Endothelial cell of umbilical vein (primary cell): ENCODE measurements around the gene MAP1B. TPM values are rescaled to one million over a fixed set of nuclear protein-coding genes. Genes with fewer than 3 reads are reported as not detected.

Experiments used
- BruUV-seq: library from RNA; stranded (reverse); fragments of 400-500 nt; replicated peaks from 2 replicates; lab custom pipeline; 2021; lab: Mats Ljungman, UMichigan
- CTCF ChIA-PET: fragments of 300-600, 350-600 bp; sonication (Branson Sonifier 250); formaldehyde crosslinking; loops from one replicate; lab custom pipeline; 2021; ENCODE audit warnings: antibody characterized with exemption, inconsistent platforms; lab: Charles Lee
- POLR2A ChIA-PET: fragments of 300-600, 350-600 bp; sonication (Branson Sonifier 250); formaldehyde crosslinking; loops from one replicate; lab custom pipeline; 2021; ENCODE audit warnings: antibody characterized with exemption, inconsistent platforms; lab: Charles Lee
- DNase-seq: peaks from one replicate; pipeline ENCODE4 v3.0.0-alpha.2; 2011; ENCODE audit warnings: low read depth, low spot score
- FAIRE-seq: peaks from 2 replicates; lab custom pipeline; 2011; peaks lifted over from hg19 to GRCh38; lab: Jason Lieb, UNC
- H2AFZ ChIP-seq: 2 replicates; pipeline ENCODE4 v1.6.0; 2012; ENCODE audit warnings: low read depth, low read length, control low read depth, inconsistent platforms
- H3K27ac ChIP-seq: 2 replicates; pipeline ENCODE4 v1.5.1; 2011; ENCODE audit warnings: low read depth, mild to moderate bottlenecking, control low read depth, low read length, moderate library complexity; ENCODE audit not compliant: insufficient read depth
- H3K27me3 ChIP-seq, 2 experiments: 2 replicates each; pipeline versions ENCODE4 v1.6.0 to v1.6.1; 2011; ENCODE audit warnings: low read length in 2 of 2, mixed read lengths in 1 of 2; ENCODE audit not compliant: control insufficient read depth in 2 of 2, insufficient read depth in 2 of 2
- H3K36me3 ChIP-seq, 2 experiments: 2 replicates in 1 of 2; 3 replicates in 1 of 2; pipeline ENCODE4 v1.5.1; 2011; ENCODE audit warnings: low read length in 2 of 2, mild to moderate bottlenecking in 1 of 2, moderate library complexity in 1 of 2; ENCODE audit not compliant: control insufficient read depth in 2 of 2, insufficient read depth in 2 of 2; ENCODE audit errors: extremely low read depth in 1 of 2
- H3K4me1 ChIP-seq: 3 replicates; pipeline ENCODE4 v1.5.1; 2011; ENCODE audit warnings: mild to moderate bottlenecking, low read length; ENCODE audit not compliant: control insufficient read depth, insufficient read depth; ENCODE audit errors: extremely low read depth
- H3K4me2 ChIP-seq: 2 replicates; pipeline ENCODE4 v1.6.1; 2011; ENCODE audit warnings: low read length, control low read depth, mixed read lengths; ENCODE audit not compliant: insufficient read depth
- H3K4me3 ChIP-seq, 3 experiments: fragments of 200-600 bp in 1 of 3; sonication (generic), shearing (Covaris generic) in 1 of 3; replicated peaks in 1 of 3; 2 replicates each; pipeline ENCODE4 v1.5.1; 2011 to 2016; ENCODE audit warnings: control low read depth in 3 of 3, low read length in 3 of 3, mild to moderate bottlenecking in 2 of 3, inconsistent platforms in 1 of 3, low read depth in 1 of 3, moderate library complexity in 1 of 3; ENCODE audit not compliant: insufficient read depth in 1 of 3
- H3K79me2 ChIP-seq: 2 replicates; pipeline ENCODE4 v1.6.0; 2012; ENCODE audit warnings: low read length, inconsistent platforms; ENCODE audit not compliant: control insufficient read depth, insufficient read depth
- H3K9ac ChIP-seq: replicated peaks from 2 replicates; pipeline ENCODE3; 2011; ENCODE audit warnings: low read length, control low read depth; ENCODE audit not compliant: insufficient read depth; ENCODE audit errors: extremely low read depth
- H3K9me1 ChIP-seq: replicated peaks from 3 replicates; pipeline ENCODE4 v1.6.0; 2011; ENCODE audit warnings: mild to moderate bottlenecking, low read length; ENCODE audit not compliant: control insufficient read depth, insufficient read depth; ENCODE audit errors: extremely low read depth
- H3K9me3 ChIP-seq: replicated peaks from 2 replicates; pipeline ENCODE4 v1.5.1; 2012; ENCODE audit warnings: low read length, inconsistent platforms; ENCODE audit not compliant: control insufficient read depth, insufficient read depth
- H4K20me1 ChIP-seq: replicated peaks from 2 replicates; pipeline ENCODE3; 2011; ENCODE audit warnings: mild to moderate bottlenecking, low read length; ENCODE audit not compliant: control insufficient read depth, insufficient read depth; ENCODE audit errors: extremely low read depth
- CTCF ChIP-seq, 2 donors: IDR thresholded peaks; 1 replicate in 1 of 2; 2 replicates in 1 of 2; pipeline ENCODE4 v1.5.1; 2011; ENCODE audit warnings: low read length in 2 of 2, mild to moderate bottlenecking in 2 of 2, moderate library complexity in 2 of 2, control low read depth in 1 of 2, inconsistent platforms in 1 of 2, low read depth in 1 of 2; ENCODE audit not compliant: insufficient read depth in 1 of 2; ENCODE audit errors: extremely low read depth in 1 of 2
- EZH2 ChIP-seq: IDR thresholded peaks from 2 replicates; pipeline ENCODE4 v1.6.1; 2012; ENCODE audit warnings: borderline replicate concordance, low read depth, mild to moderate bottlenecking, moderate library complexity, low read length, inconsistent platforms; ENCODE audit not compliant: severe bottlenecking
- FOS ChIP-seq: IDR thresholded peaks from 2 replicates; pipeline ENCODE4 v1.6.1; 2011; ENCODE audit warnings: mild to moderate bottlenecking, low read length, moderate library complexity, borderline replicate concordance; ENCODE audit not compliant: insufficient read depth
- GATA2 ChIP-seq: IDR thresholded peaks from 2 replicates; pipeline ENCODE4 v1.7.0; 2011; ENCODE audit warnings: low read depth, mild to moderate bottlenecking, moderate library complexity, mixed read lengths, low read length; ENCODE audit not compliant: insufficient read length, insufficient read depth
- JUN ChIP-seq: IDR thresholded peaks from 2 replicates; pipeline ENCODE4 v1.6.1; 2011; ENCODE audit warnings: borderline replicate concordance, low read depth; ENCODE audit not compliant: insufficient read length, insufficient read depth
- MAX ChIP-seq: IDR thresholded peaks from 2 replicates; pipeline ENCODE4 v1.6.1; 2011; ENCODE audit not compliant: insufficient read depth, insufficient read length
- MYC ChIP-seq: IDR thresholded peaks from one replicate; pipeline ENCODE4 v1.6.1; 2011; ENCODE audit warnings: mild to moderate bottlenecking, low read depth, low read length
- POLR2A ChIP-seq: IDR thresholded peaks from 2 replicates; pipeline ENCODE4 v1.6.1; 2012; ENCODE audit warnings: low read depth, mild to moderate bottlenecking, control low read depth, low read length
- POLR2AphosphoS5 ChIP-seq: IDR thresholded peaks from 2 replicates; pipeline ENCODE4 v1.6.1; 2012; ENCODE audit warnings: low read depth, mild to moderate bottlenecking, control low read depth, low read length, moderate library complexity; ENCODE audit not compliant: insufficient read depth
- dilution Hi-C: fragments of 300-500 bp; cut with MboI; formaldehyde crosslinking; loops from one replicate; pipeline ENCODE4 v1.15.0; 2019; ENCODE audit warnings: low sequenced_read_pairs; ENCODE audit not compliant: extremely low pct_ligation_motif_present
- intact Hi-C: fragments of 100-400 bp; cut with micrococcal nuclease; formaldehyde crosslinking; loops from one replicate; pipeline ENCODE4 v1.10.0; 2022
- polyA plus RNA-seq, 4 experiments: library from polyadenylated mRNA; depleted of rRNA in 3 of 4; stranded (reverse) in 3 of 4; unstranded in 1 of 4; fragments of >200 nt; gene quantifications; 2 replicates each; pipeline versions ENCODE4 v1.2.1 to v1.2.3, GENCODE V29; 2011 to 2012; ENCODE audit warnings: missing spikeins in 1 of 4
- total RNA-seq: library from RNA; stranded (reverse); gene quantifications from 2 replicates; pipeline ENCODE4 v1.2.3, GENCODE V29; 2021

The MAP1B gene
- total and polyA plus RNA-seq, 2 donors (not counting 3 experiments of a cell fraction or from before 2014, with no cell fraction given): 55.9 to 263 TPM

- Histone ChIP-seq H3K36me3 (no peaks in the 10 kb centered on the region), H3K4me1 (no peaks in the 10 kb centered on the region), H3K27ac (no peak overlapping the region), H3K27me3 (peaks cover 3 to 25% of the 10 kb centered on the region in 2 experiments), H3K9me3 (no peaks in the 10 kb centered on the region), H3K9ac (no peak overlapping the region), H3K4me3 (no peak overlapping the region), H3K4me2 (no peak overlapping the region), H3K9me1 (no peaks in the 10 kb centered on the region), H3K79me2 (no peaks in the 10 kb centered on the region), H2AFZ (no peak overlapping the region), H4K20me1 (no peaks in the 10 kb centered on the region)
- POLR2A ChIA-PET: no interaction called here
- no peak for FAIRE-seq
- DNase-seq: no peak
- dilution Hi-C loops (no loop called here), intact Hi-C loops (no loop called here)
- CTCF ChIA-PET: interaction anchor here (0.5 kb wide), 1 partner anchor 268 kb away, joined by 3 read pairs; no protein-coding TSS in a partner anchor
- no TSS peak for BruUV-seq
- no peak for TF ChIP-seq GATA2
- no peak for TF ChIP-seq CTCF (IDR thresholded peaks at IDR 0.05; ENCODE audit: extremely low read depth in 1 of 2, insufficient read depth in 1 of 2, low read depth in 1 of 2, low read length in 2 of 2)
- TF ChIP-seq MYC: no peak
- no peak for TF ChIP-seq MAX
- TF ChIP-seq FOS: no peak
- no peak for TF ChIP-seq EZH2
- TF ChIP-seq JUN: no peak
- TF ChIP-seq POLR2A: no peak
- no peak for TF ChIP-seq POLR2AphosphoS5
Observed at GRCh38 chr5:72057816-72058215, 49.5 kb upstream of the MAP1B start.
